Endothelial cell (in vitro differentiated cells): Measurements from ENCODE around the gene RARA. TPM values are rescaled to one million over a fixed set of nuclear protein-coding genes. Genes with fewer than 3 reads are reported as not detected.

Experiments used
- total RNA-seq: library from RNA; stranded (reverse); fragmentation: NEBNext Ultra II Directional; extraction: Animal tissue kit (Norgen Biotek cat#: 25700); gene quantifications from one replicate; pipeline ENCODE4 v1.2.1, GENCODE V29; 2021; ENCODE audit not compliant: unreplicated experiment

RARA gene
- total RNA-seq, 1 donor from 2014 or later, result 42.8 TPM

Other genes starting within 250 kb of the RARA start
- gene THRA, start 246.2 kb upstream of the RARA start, total RNA-seq, result 13.6 TPM
- gene NR1D1, start 208.6 kb upstream of the RARA start, total RNA-seq, result 2.6 TPM
- gene MSL1, start 187.2 kb upstream of the RARA start, total RNA-seq, result 96.2 TPM
- gene CASC3, start 168.6 kb upstream of the RARA start, total RNA-seq, result 96.4 TPM
- gene RAPGEFL1, start 131.7 kb upstream of the RARA start, total RNA-seq, result 18.3 TPM
- 32.2 TPM for gene WIPF2, start 89.9 kb upstream of the RARA start, total RNA-seq
- 18.2 TPM for gene CDC6, start 21.3 kb upstream of the RARA start, total RNA-seq
- gene GJD3, start 55.6 kb downstream of the RARA start, total RNA-seq, result 1.1 TPM
- gene TOP2A, start 108.7 kb downstream of the RARA start, total RNA-seq, result 28.3 TPM
- 1,531 TPM for gene IGFBP4, start 134.3 kb downstream of the RARA start, total RNA-seq
- gene TNS4, start 192.4 kb downstream of the RARA start, total RNA-seq, result 0.08 TPM